ENCODE results near the gene KLHL22. TPM values are rescaled to one million over a fixed set of nuclear protein-coding genes. Genes with fewer than 3 reads are reported as not detected.

The KLHL22 gene
- total and polyA plus RNA-seq, 2 of the 4 experiments (the other 2 are of a cell fraction), result 27.1 to 30.1 TPM

GRCh38 chr22:20446383-20446970 is 49.1 kb downstream of the KLHL22 start:
- H3K79me1 ChIP-seq (ENCODE audit: low read depth in 1 of 2, low read length in 2 of 2), result no peaks in the 10 kb centered on the region
- no peak overlapping the region for H4K8ac ChIP-seq (ENCODE audit: low read depth in 2 of 2, low read length in 2 of 2)
- WGBS, 2 experiments (ENCODE audit: extremely low coverage in 2 of 2, insufficient read length in 1 of 2), result 98% methylated on average over 10 of the region's 21 CpGs; no CpG with 5 or more reads in 1 of the 2 experiments
- H3K4me1 ChIP-seq (ENCODE audit: control insufficient read depth, insufficient read depth, low read length), result no peaks in the 10 kb centered on the region
- 0 out of 2 replicates have a peak, but pooled peaks cover 4% of the 10 kb centered on the region for H4K20me1 ChIP-seq (ENCODE audit: insufficient read depth, low read length)
- BruUV-seq (replicated peaks), result no TSS peak
- H2AK5ac ChIP-seq (ENCODE audit: low read depth, low read length), result no peak overlapping the region
- no peak overlapping the region for H2BK20ac ChIP-seq (ENCODE audit: low read depth, low read length)
- in situ Hi-C loops (cut with MboI; ENCODE audit: low sequenced_read_pairs) (no loop called here), dilution Hi-C loops (cut with HindIII; ENCODE audit: low sequenced_read_pairs, unreplicated experiment) (no loop called here), intact Hi-C loops (cut with micrococcal nuclease) (no loop called here)
- H3K14ac ChIP-seq (replicated peaks; ENCODE audit: low read depth, low read length), result no peak overlapping the region
- H4K5ac ChIP-seq (ENCODE audit: low read depth, low read length), result no peak overlapping the region
- CTCF ChIA-PET, result no interaction called here
- no peak overlapping the region for H3K18ac ChIP-seq (ENCODE audit: low read depth, low read length)
- no peak overlapping the region for H2BK15ac ChIP-seq (ENCODE audit: low read depth, low read length)
- no peak overlapping the region for H4K91ac ChIP-seq (ENCODE audit: insufficient read depth, low read depth, low read length)
- no peak overlapping the region for H3K4ac ChIP-seq (ENCODE audit: low read depth, low read length)
- peaks cover 3% of the 10 kb centered on the region; the same call in 1 of the 2 replicates for H3K9me1 ChIP-seq (ENCODE audit: insufficient read depth, low read length)
- POLR2A ChIA-PET (ENCODE audit: unreplicated experiment), result no interaction called here
- H3K27me3 ChIP-seq (ENCODE audit: control insufficient read depth, insufficient read depth, low read length), result no peaks in the 10 kb centered on the region
- H3K27ac ChIP-seq (ENCODE audit: insufficient read depth, low read length), result no peak overlapping the region
- DNase-seq (no peak), ATAC-seq (ENCODE audit: low read depth) (no peak)
- peaks cover 31% of the 10 kb centered on the region for H3K36me3 ChIP-seq (ENCODE audit: control insufficient read depth, insufficient read depth, low read length)
- no peaks in the 10 kb centered on the region for H3K9me3 ChIP-seq (ENCODE audit: control insufficient read depth, insufficient read depth, low read length)
- no peak overlapping the region for H3K4me3 ChIP-seq (ENCODE audit: insufficient read depth, low read depth, low read length)
- H2AFZ ChIP-seq (replicated peaks; ENCODE audit: low read length, poor library complexity), result no peak overlapping the region
- H2AK9ac ChIP-seq (replicated peaks; ENCODE audit: low read depth, low read length, poor library complexity), result no peak overlapping the region
- no peak overlapping the region for H2BK5ac ChIP-seq (ENCODE audit: low read depth, low read length, poor library complexity, severe bottlenecking)
- H2BK120ac ChIP-seq (ENCODE audit: low read depth, low read length), result no peak overlapping the region
- H3K23ac ChIP-seq (ENCODE audit: low read depth, low read length), result no peak overlapping the region
- no peak overlapping the region for H3K4me2 ChIP-seq (ENCODE audit: low read depth, low read length)
- H3K56ac ChIP-seq (ENCODE audit: extremely low read depth, insufficient read depth, low read length), result no peak overlapping the region
- no peak overlapping the region for H3K9ac ChIP-seq (ENCODE audit: low read depth, low read length)
- TF ChIP-seq CTCF (conservative IDR thresholded peaks at IDR 0.05; ENCODE audit: low read depth, low read length) (no peak), CEBPB (IDR thresholded peaks at IDR 0.05; ENCODE audit: low read depth, low read length) (no peak), BHLHE40 (IDR thresholded peaks at IDR 0.05; ENCODE audit: low read depth, low read length) (no peak), MXI1 (IDR thresholded peaks at IDR 0.05; ENCODE audit: borderline replicate concordance, low read depth, low read length) (no peak), RAD21 (IDR thresholded peaks at IDR 0.05; ENCODE audit: low read length) (no peak), ELK1 (IDR thresholded peaks at IDR 0.05; ENCODE audit: borderline replicate concordance, low read depth, low read length) (no peak), MAZ (IDR thresholded peaks at IDR 0.05; ENCODE audit: borderline replicate concordance, low read depth, low read length) (no peak), POLR2A (IDR thresholded peaks at IDR 0.05; ENCODE audit: low read depth, low read length) (no peak), NFE2L2 (IDR thresholded peaks at IDR 0.05; ENCODE audit: low read depth, low read length) (no peak), FOS (IDR thresholded peaks at IDR 0.05; ENCODE audit: low read depth, low read length) (no peak), CHD1 (IDR thresholded peaks at IDR 0.05; ENCODE audit: low read depth, low read length) (no peak), USF2 (IDR thresholded peaks at IDR 0.05; ENCODE audit: low read depth, low read length) (no peak), RCOR1 (IDR thresholded peaks at IDR 0.05; ENCODE audit: insufficient replicate concordance, low read length) (no peak), SMC3 (IDR thresholded peaks at IDR 0.05; ENCODE audit: low read depth, low read length) (no peak), MAFK (IDR thresholded peaks at IDR 0.05; ENCODE audit: low read depth, low read length) (no peak), RFX5 (IDR thresholded peaks at IDR 0.05; ENCODE audit: low read depth, low read length) (no peak)

Measured in IMR-90 (cell line).